ENCODE measurements around the gene GET4. TPM values are rescaled to one million over a fixed set of nuclear protein-coding genes. Genes with fewer than 3 reads are reported as not detected.
"Not testable (repeated sequence)": the region's sequence is repeated elsewhere in the genome, so short reads cannot be mapped to it uniquely, and the experiment has no call there.

Gene GET4
- polyA plus RNA-seq, 2 donors = 43.2 to 44.5 TPM

DNA sequence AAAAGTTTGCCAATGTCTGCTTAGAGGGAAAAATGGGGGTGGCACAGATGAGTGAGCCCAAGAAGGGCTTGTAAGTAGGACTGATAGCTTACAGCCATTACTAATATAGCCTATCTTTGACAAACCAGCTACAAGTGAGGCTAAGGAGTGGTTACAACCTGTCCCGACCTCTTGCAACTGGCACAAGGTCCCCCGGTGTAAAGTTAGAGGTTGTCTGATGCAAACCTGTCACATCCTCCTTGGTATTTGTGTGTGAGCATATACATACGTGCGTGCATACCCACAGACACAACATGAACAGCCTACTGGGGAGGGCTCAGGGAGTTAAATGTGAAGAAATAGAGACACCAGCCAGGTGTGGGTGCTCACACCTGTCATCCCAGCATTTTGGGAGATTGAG lies 63.5 kb downstream of the GET4 start:
- WGBS, 2 donors = 94 to 97% methylated on average over 4 of the region's 4 CpGs
- no peak overlapping the region for H3K4me3 ChIP-seq (ENCODE audit: low read depth in 1 of 2, low read length in 2 of 2)
- H3K4me1 ChIP-seq (ENCODE audit: control insufficient read depth in 2 of 2, insufficient read depth in 2 of 2, low read length in 1 of 2) = peaks cover 0 to 2% of the 10 kb centered on the region in 2 donors
- H3K9me3 ChIP-seq (ENCODE audit: control insufficient read depth in 2 of 2, insufficient read depth in 1 of 2, low read depth in 1 of 2, low read length in 1 of 2) = no peaks in the 10 kb centered on the region
- H3K36me3 ChIP-seq (ENCODE audit: control insufficient read depth in 2 of 2, insufficient read depth in 2 of 2, low read length in 1 of 2) = no peaks in the 10 kb centered on the region
- H3K27ac ChIP-seq (ENCODE audit: low read depth in 2 of 2, low read length in 1 of 2) = no peak overlapping the region
- H3K27me3 ChIP-seq (ENCODE audit: control insufficient read depth in 1 of 2, insufficient read depth in 2 of 2, low read length in 2 of 2) = no peaks in the 10 kb centered on the region

DNA sequence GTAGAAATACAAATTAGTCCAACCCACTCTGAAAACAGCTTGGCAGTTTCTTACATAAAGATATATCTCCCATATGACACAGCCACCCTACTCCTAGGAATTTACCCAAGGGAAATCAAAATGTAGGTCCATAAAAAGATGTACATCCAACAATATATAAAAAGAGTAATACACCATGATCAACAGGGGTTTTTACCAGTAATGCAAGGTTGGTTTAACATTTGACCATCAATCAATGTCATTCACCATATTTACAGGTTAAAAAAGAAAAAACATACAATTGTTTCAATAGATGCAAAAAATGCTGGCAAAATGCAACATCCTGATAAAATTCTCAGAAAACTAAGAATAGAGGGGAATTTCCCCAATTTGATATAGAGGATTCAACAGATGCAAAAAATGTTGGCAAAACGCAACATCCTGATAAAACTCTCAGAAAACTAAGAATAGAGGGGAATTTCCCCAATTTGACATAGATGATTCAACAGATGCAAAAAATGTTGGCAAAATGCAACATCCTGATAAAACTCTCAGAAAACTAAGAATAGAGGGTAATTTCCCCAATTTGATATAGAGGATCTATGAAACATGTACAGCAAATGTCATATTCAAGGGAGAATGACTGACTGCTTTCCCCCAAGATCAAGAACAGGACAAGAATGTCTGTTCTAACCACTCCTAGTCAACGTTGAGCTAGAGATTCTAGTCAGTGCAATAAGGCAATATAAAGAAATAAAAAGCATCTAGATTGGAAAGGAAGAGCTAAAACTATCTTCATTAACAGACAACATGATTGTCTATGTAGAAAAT lies 64.5 kb downstream of the GET4 start:
- Histone ChIP-seq H3K4me1 (ENCODE audit: control insufficient read depth in 2 of 2, insufficient read depth in 2 of 2, low read length in 1 of 2) (peaks cover 0 to 8% of the 10 kb centered on the region in 2 donors), H3K27me3 (ENCODE audit: control insufficient read depth in 1 of 2, insufficient read depth in 2 of 2, low read length in 2 of 2) (no peaks in the 10 kb centered on the region), H3K27ac (ENCODE audit: low read depth in 2 of 2, low read length in 1 of 2) (no peak overlapping the region), H3K36me3 (ENCODE audit: control insufficient read depth in 2 of 2, insufficient read depth in 2 of 2, low read length in 1 of 2) (no peaks in the 10 kb centered on the region), H3K9me3 (ENCODE audit: control insufficient read depth in 2 of 2, insufficient read depth in 1 of 2, low read depth in 1 of 2, low read length in 1 of 2) (no peaks in the 10 kb centered on the region), H3K4me3 (ENCODE audit: low read depth in 1 of 2, low read length in 2 of 2) (no peak overlapping the region)
- 58 to 59% methylated on average over 2 of the region's 2 CpGs for WGBS, 2 donors

DNA sequence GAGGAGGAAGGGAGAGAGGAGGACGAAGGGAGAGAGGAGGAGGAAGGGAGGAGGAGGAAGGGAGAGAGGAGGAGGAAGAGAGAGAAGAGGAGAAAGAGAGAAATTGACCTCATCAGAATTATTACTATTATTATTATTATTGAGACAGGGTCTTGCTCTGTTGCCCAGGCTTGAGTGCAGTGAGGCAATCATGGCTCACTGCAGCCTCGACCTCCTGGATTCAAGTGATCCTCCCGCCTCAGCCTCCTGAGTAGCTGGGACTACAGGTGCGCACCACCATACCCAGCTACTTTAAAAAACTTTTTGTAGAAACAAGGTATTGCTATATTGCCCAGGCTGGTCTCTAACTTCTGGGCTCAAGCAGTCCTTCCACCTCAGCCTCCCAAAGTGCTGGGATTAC lies 67.4 kb downstream of the GET4 start:
- H3K27ac ChIP-seq (ENCODE audit: low read depth in 2 of 2, low read length in 1 of 2); H3K36me3 ChIP-seq (ENCODE audit: control insufficient read depth in 2 of 2, insufficient read depth in 2 of 2, low read length in 1 of 2); H3K4me3 ChIP-seq (ENCODE audit: low read depth in 1 of 2, low read length in 2 of 2); H3K27me3 ChIP-seq (ENCODE audit: control insufficient read depth in 1 of 2, insufficient read depth in 2 of 2, low read length in 2 of 2); H3K9me3 ChIP-seq (ENCODE audit: control insufficient read depth in 2 of 2, insufficient read depth in 1 of 2, low read depth in 1 of 2, low read length in 1 of 2): not testable (repeated sequence)
- H3K4me1 ChIP-seq (ENCODE audit: control insufficient read depth in 2 of 2, insufficient read depth in 2 of 2, low read length in 1 of 2) = peaks cover 0 to 13% of the 10 kb centered on the region in 2 donors
- WGBS, 2 donors = 88 to 92% methylated on average over 4 of the region's 4 CpGs

- no peak overlapping the region for H3K4me3 ChIP-seq (ENCODE audit: low read depth in 1 of 2, low read length in 2 of 2)
Measured at GRCh38 chr7:944744-945143, 68.4 kb downstream of the GET4 start.

GRCh38 chr7:945147-945555 lies 68.8 kb downstream of the GET4 start:
- 46 to 52% methylated on average over 13 of the region's 13 CpGs for WGBS, 2 donors
- H3K9me3 ChIP-seq (ENCODE audit: control insufficient read depth in 2 of 2, insufficient read depth in 1 of 2, low read depth in 1 of 2, low read length in 1 of 2) = no peaks in the 10 kb centered on the region
- H3K4me3 ChIP-seq (ENCODE audit: low read depth in 1 of 2, low read length in 2 of 2) = peak overlapping the region; percentile 8
- H3K27me3 ChIP-seq (ENCODE audit: control insufficient read depth in 1 of 2, insufficient read depth in 2 of 2, low read length in 2 of 2) = no peaks in the 10 kb centered on the region
- H3K36me3 ChIP-seq (ENCODE audit: control insufficient read depth in 2 of 2, insufficient read depth in 2 of 2, low read length in 1 of 2) = no peaks in the 10 kb centered on the region
- H3K4me1 ChIP-seq (ENCODE audit: control insufficient read depth in 2 of 2, insufficient read depth in 2 of 2, low read length in 1 of 2) = peaks cover 0 to 13% of the 10 kb centered on the region in 2 donors
- peak overlapping the region; percentile 64 to 68 for H3K27ac ChIP-seq (ENCODE audit: low read depth in 2 of 2, low read length in 1 of 2)

More at GRCh38 chr7:944744-945143, 68.4 kb downstream of the GET4 start:
- no peaks in the 10 kb centered on the region for H3K9me3 ChIP-seq (ENCODE audit: control insufficient read depth in 2 of 2, insufficient read depth in 1 of 2, low read depth in 1 of 2, low read length in 1 of 2)
- no peaks in the 10 kb centered on the region for H3K36me3 ChIP-seq (ENCODE audit: control insufficient read depth in 2 of 2, insufficient read depth in 2 of 2, low read length in 1 of 2)
- WGBS, 2 donors = 62 to 71% methylated on average over 5 of the region's 5 CpGs
- H3K4me1 ChIP-seq (ENCODE audit: control insufficient read depth in 2 of 2, insufficient read depth in 2 of 2, low read length in 1 of 2) = peaks cover 0 to 13% of the 10 kb centered on the region in 2 donors
- no peaks in the 10 kb centered on the region for H3K27me3 ChIP-seq (ENCODE audit: control insufficient read depth in 1 of 2, insufficient read depth in 2 of 2, low read length in 2 of 2)
- peak overlapping the region; percentile 64 to 68 for H3K27ac ChIP-seq (ENCODE audit: low read depth in 2 of 2, low read length in 1 of 2)

- Histone ChIP-seq H3K36me3 (ENCODE audit: control insufficient read depth in 2 of 2, insufficient read depth in 2 of 2, low read length in 1 of 2) (no peaks in the 10 kb centered on the region), H3K4me1 (ENCODE audit: control insufficient read depth in 2 of 2, insufficient read depth in 2 of 2, low read length in 1 of 2) (peaks cover 0 to 13% of the 10 kb centered on the region in 2 donors), H3K27ac (ENCODE audit: low read depth in 2 of 2, low read length in 1 of 2) (peak overlapping the region; percentile 64 to 68), H3K27me3 (ENCODE audit: control insufficient read depth in 1 of 2, insufficient read depth in 2 of 2, low read length in 2 of 2) (no peaks in the 10 kb centered on the region), H3K4me3 (ENCODE audit: low read depth in 1 of 2, low read length in 2 of 2) (peak overlapping the region; percentile 8 to 32), H3K9me3 (ENCODE audit: control insufficient read depth in 2 of 2, insufficient read depth in 1 of 2, low read depth in 1 of 2, low read length in 1 of 2) (no peaks in the 10 kb centered on the region)
- 43 to 52% methylated on average over 28 to 30 of the region's 30 CpGs for WGBS, 2 donors
Measured at GRCh38 chr7:945556-946255, 69.4 kb downstream of the GET4 start.

Other genes starting within 250 kb of the GET4 start
- gene DNAAF5, start 149.9 kb upstream of the GET4 start, polyA plus RNA-seq = 10 to 100 TPM in 1 of 2 donors, 1 to 10 TPM in 1; 7.8 to 14.6 TPM
- 10 to 100 TPM; 10.4 to 10.9 TPM for gene PRKAR1B, start 149.3 kb upstream of the GET4 start, polyA plus RNA-seq
- gene SUN1, start 44.1 kb upstream of the GET4 start, polyA plus RNA-seq = 10 to 100 TPM; 54.7 to 91.6 TPM
- 10 to 100 TPM in 1 of 2 donors, 1 to 10 TPM in 1; 5.8 to 25.7 TPM for gene ADAP1, start 78.1 kb downstream of the GET4 start, polyA plus RNA-seq
- gene COX19, start 99.0 kb downstream of the GET4 start, polyA plus RNA-seq = 1 to 10 TPM; 4.1 to 5.5 TPM
- gene CYP2W1, start 106.6 kb downstream of the GET4 start, polyA plus RNA-seq = 1 to 10 TPM in 1 of 2 donors, under 1 TPM in 1; 0.48 to 1.5 TPM
- gene GPR146, start 168.0 kb downstream of the GET4 start, polyA plus RNA-seq = 1 to 10 TPM; 4.5 to 6.3 TPM
- gene GPER1, start 211.6 kb downstream of the GET4 start, polyA plus RNA-seq = 1 to 10 TPM in 1 of 2 donors, under 1 TPM in 1; 0.81 to 1.1 TPM

All from esophagus (tissue), 2 donors.